Keratinocyte (primary cell): ENCODE measurements around the gene MCM6.

Experiments
- EZH2 ChIP-seq: IDR thresholded peaks from one replicate; pipeline ENCODE4 v1.6.1; 2012; ENCODE audit warnings: inconsistent platforms, mild to moderate bottlenecking, low read length, moderate library complexity
- TF ChIP-seq, protein P1 (sequence below), 3 experiments: IDR thresholded peaks in 1 of 3; conservative IDR thresholded peaks in 1 of 3; optimal IDR thresholded peaks in 1 of 3; 2 replicates in 2 of 3; 3 replicates in 1 of 3; pipeline versions ENCODE3 to v1.5.1; 2011; ENCODE audit warnings: low read length in 3 of 3, mild to moderate bottlenecking in 3 of 3, moderate library complexity in 2 of 3, control low read depth in 1 of 3, inconsistent platforms in 1 of 3; ENCODE audit not compliant: insufficient read depth in 2 of 3; ENCODE audit errors: extremely low read depth in 1 of 3

DNA sequence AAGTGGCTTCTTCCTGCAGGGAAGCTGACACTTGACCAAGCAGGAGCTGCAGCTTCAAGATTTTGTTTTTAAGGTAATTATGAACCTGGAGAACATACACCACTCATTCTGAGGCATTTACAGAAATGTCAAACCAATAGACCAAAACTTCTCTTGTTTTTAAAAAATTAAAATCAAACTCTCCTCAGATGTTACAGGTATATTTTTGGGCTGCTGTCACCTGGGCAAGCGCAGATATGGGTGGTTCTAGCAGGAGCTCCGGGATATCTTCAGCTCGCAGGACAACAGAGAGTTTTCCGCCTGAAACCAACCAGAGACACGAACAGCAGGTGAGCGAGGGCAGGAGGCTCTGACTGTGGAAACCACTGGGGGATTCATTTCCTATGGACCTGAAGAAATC lies 43.4 kb downstream of the MCM6 start:
- TF ChIP-seq, protein P1, sequence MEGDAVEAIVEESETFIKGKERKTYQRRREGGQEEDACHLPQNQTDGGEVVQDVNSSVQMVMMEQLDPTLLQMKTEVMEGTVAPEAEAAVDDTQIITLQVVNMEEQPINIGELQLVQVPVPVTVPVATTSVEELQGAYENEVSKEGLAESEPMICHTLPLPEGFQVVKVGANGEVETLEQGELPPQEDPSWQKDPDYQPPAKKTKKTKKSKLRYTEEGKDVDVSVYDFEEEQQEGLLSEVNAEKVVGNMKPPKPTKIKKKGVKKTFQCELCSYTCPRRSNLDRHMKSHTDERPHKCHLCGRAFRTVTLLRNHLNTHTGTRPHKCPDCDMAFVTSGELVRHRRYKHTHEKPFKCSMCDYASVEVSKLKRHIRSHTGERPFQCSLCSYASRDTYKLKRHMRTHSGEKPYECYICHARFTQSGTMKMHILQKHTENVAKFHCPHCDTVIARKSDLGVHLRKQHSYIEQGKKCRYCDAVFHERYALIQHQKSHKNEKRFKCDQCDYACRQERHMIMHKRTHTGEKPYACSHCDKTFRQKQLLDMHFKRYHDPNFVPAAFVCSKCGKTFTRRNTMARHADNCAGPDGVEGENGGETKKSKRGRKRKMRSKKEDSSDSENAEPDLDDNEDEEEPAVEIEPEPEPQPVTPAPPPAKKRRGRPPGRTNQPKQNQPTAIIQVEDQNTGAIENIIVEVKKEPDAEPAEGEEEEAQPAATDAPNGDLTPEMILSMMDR (optimal IDR thresholded peaks at IDR 0.05 in 1 of 3, IDR thresholded peaks at IDR 0.05 in 1 of 3, conservative IDR thresholded peaks at IDR 0.05 in 1 of 3; ENCODE audit: extremely low read depth in 1 of 3, insufficient read depth in 2 of 3, low read length in 3 of 3), result no peak
- no peak for TF ChIP-seq EZH2
